Muscle layer of duodenum (tissue), 2 donors: ENCODE measurements around the gene OGT.
"Not testable (repeated sequence)": the region's sequence is repeated elsewhere in the genome, so short reads cannot be mapped to it uniquely, and the experiment has no call there.

Experiments used
- H3K27ac ChIP-seq: one replicate; pipeline ENCODE4 v1.7.0; 2013; ENCODE audit warnings: mild to moderate bottlenecking, low read length
- H3K27me3 ChIP-seq: one replicate; pipeline ENCODE4 v1.7.0; 2013; ENCODE audit warnings: low read depth, mild to moderate bottlenecking, control low read depth, low read length
- H3K36me3 ChIP-seq, 2 donors: one replicate each; pipeline ENCODE4 v1.7.0; 2013; ENCODE audit warnings: low read length in 2 of 2, control low read depth in 1 of 2, mild to moderate bottlenecking in 1 of 2; ENCODE audit not compliant: insufficient read depth in 2 of 2, control insufficient read depth in 1 of 2
- H3K4me1 ChIP-seq, 2 donors: one replicate each; pipeline ENCODE4 v1.7.0; 2013; ENCODE audit warnings: low read length in 2 of 2, mild to moderate bottlenecking in 2 of 2, control low read depth in 1 of 2, moderate library complexity in 1 of 2; ENCODE audit not compliant: insufficient read depth in 2 of 2, control insufficient read depth in 1 of 2
- H3K4me3 ChIP-seq, 2 donors: one replicate each; pipeline ENCODE4 v1.7.0; 2013; ENCODE audit warnings: low read length in 2 of 2, low read depth in 1 of 2, mild to moderate bottlenecking in 1 of 2
- H3K9me3 ChIP-seq, 2 donors: one replicate each; pipeline ENCODE4 v1.7.0; 2013; ENCODE audit warnings: low read length in 2 of 2, control low read depth in 1 of 2, mild to moderate bottlenecking in 1 of 2; ENCODE audit not compliant: control insufficient read depth in 1 of 2
- donor health status: healthy.

OGT gene

DNA sequence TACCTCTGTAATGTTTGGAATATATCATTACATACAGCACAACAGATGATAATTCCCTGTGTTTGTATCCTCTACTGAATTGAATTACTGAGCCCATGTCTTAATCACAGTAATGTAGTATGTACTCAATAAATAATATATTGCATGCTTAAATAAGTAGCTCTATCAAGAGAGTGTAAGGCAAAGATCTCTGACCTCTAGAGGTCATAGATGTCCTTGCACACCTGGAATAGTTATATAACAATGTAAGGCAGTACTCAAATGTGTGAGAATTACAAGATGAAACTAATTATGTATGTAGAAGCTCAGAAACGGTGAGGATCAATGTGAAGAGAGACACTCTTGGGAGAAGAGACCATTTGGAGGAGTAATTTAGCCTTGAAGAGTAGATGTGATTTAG is 31.0 kb downstream of the OGT start:
- H3K4me1 ChIP-seq, result no peaks in the 10 kb centered on the region
- peaks cover 71 to 72% of the 10 kb centered on the region in 2 donors for H3K36me3 ChIP-seq
- no peak overlapping the region for H3K4me3 ChIP-seq
- no peaks in the 10 kb centered on the region for H3K9me3 ChIP-seq
- no peak overlapping the region for H3K27ac ChIP-seq
- H3K27me3 ChIP-seq, result no peaks in the 10 kb centered on the region

DNA sequence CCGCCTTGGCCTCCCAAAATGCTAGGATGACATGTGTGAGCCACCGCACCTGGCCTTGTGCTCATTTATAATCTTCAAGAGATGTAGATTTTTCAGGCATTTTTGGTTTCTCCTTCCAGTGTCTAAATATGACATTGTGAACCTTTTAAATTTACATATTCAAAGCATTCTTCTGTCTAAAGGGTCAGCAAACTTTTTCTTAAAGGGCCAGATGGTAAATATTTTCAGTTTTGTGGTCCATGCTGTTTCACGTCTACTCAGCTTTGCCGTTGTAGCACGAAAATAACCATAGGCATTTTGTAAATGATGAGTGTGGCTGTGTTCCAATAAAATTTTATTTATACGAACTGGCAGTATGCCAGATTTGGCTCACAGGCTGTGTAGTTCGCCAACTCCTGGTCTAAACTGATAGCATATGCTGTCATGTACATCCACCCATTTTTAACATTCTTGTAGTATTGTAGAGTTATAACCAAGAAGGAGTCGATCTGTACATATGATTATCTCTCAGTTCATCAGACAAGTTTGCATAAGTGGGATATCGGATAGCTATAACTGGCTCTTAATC is 32.7 kb downstream of the OGT start:
- Histone ChIP-seq H3K36me3 (peaks cover 59 to 62% of the 10 kb centered on the region in 2 donors), H3K27me3 (no peaks in the 10 kb centered on the region), H3K4me3 (no peak overlapping the region), H3K4me1 (no peaks in the 10 kb centered on the region), H3K9me3 (no peaks in the 10 kb centered on the region), H3K27ac (no peak overlapping the region)

DNA sequence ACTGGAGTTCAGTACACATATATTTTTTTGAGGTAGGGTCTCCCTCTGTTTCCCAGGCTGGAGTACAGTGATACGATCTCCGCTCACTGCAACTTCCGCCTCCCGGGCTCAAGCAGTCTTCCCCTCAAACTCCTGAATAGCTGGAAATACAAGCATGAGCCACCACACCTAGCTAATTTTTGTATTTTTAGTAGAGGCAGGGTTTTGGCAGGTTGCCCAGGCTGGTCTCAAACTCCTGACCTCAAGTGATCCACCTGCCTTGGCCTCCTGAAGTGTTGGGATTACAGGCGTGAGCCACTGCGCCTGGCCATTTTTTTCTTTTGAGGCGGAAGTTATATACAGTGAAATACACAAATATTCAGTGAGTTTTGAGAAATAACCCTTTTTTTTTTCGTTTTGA is 38.5 kb downstream of the OGT start:
- peaks cover 30 to 45% of the 10 kb centered on the region in 2 donors for H3K36me3 ChIP-seq
- not testable (repeated sequence) for H3K4me3 ChIP-seq, H3K4me1 ChIP-seq, H3K9me3 ChIP-seq, H3K27ac ChIP-seq, H3K27me3 ChIP-seq

DNA sequence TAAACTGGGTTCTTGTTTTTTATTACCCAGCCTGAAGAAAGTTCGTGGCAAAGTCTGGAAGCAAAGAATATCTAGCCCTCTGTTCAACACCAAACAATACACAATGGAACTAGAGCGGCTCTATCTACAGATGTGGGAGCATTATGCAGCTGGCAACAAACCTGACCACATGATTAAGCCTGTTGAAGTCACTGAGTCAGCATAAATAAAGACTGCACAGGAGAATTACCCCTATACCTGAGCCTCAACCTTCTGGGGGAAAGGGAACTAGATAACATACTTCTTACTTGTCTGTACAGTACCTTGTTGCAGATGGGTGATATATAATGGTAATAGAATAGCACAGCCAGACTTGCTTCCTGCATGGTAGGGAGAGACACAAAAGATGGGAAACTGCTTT is 40.7 kb downstream of the OGT start:
- Histone ChIP-seq H3K9me3 (no peaks in the 10 kb centered on the region), H3K27me3 (no peaks in the 10 kb centered on the region), H3K27ac (no peak overlapping the region), H3K4me1 (no peaks in the 10 kb centered on the region), H3K36me3 (peaks cover 14 to 29% of the 10 kb centered on the region in 2 donors), H3K4me3 (no peak overlapping the region)

DNA sequence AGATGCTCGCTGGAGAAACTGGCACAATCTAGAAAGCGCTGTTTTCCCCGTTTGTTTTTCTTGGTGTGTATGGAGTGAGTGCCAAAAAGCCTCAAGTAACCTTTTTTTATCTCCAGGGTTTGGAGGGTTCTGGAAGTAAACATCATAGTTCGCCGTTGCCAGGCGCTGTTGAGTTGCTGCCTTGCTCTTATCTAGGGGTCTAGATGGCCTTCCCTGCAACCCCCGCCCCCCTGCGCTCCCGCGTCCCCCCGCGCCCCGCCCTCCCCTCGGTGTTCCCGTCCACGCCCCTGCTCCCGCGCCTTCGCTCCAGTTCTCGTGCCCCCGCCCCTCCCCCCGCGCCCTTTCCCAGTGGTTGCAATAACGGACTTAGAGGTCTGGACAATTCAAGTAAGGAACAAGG is 44.8 kb downstream of the OGT start:
- Histone ChIP-seq H3K4me3 (no peak overlapping the region), H3K27ac (no peak overlapping the region), H3K4me1 (no peaks in the 10 kb centered on the region), H3K36me3 (peaks cover 10 to 26% of the 10 kb centered on the region in 2 donors), H3K27me3 (no peaks in the 10 kb centered on the region), H3K9me3 (no peaks in the 10 kb centered on the region)

DNA sequence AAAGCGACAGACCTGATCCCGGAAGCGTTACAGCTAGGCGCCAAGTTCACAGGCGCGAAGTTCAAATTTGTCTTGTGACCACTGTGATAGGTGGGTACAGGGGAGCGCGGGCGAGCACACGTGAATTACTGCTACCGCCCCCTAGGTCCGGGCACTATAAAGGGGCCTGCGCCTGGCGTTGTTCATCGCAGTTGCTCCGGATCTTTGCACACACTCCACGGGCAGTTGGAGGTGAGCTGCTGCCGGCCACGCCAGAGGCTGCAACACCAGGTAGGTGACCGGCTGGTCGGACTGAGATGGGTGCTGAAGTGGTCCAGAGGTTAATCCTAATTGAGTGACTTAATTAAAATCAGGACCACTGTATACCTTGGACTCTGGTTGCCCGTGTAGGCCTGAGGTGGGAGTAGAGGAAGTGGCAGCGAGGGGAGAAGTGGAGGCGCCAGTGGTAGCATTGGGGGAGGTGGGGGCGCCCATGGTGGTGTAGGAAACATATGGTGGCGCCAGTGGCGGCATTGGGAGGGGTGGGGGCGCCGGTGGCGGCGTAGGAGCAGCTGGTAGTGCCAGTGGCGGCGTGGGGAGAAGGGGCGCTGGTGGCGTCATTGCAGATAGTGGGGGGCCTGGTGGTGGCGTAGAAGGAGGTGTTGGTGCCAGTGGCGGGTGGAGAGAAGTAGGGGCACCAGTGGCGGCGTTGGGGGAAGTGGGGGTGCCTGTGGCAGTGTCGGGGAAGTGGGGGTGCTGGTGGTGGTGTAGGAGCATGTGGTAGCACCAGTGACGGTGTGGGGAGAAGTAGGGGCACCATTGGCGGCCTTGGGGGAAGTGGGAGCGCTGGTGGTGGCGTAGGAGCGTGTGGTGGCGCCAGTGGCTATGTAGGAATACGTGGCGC is 45.6 kb downstream of the OGT start, which contains the start of gene GCNA:
Gene GCNA (plus strand): TSS at position 185 of the 883 bp plus-strand sequence. CDS start 2,385 bp downstream, outside the sequence.
- H3K4me3 ChIP-seq, result no peak within 1 kb of the TSS

DNA sequence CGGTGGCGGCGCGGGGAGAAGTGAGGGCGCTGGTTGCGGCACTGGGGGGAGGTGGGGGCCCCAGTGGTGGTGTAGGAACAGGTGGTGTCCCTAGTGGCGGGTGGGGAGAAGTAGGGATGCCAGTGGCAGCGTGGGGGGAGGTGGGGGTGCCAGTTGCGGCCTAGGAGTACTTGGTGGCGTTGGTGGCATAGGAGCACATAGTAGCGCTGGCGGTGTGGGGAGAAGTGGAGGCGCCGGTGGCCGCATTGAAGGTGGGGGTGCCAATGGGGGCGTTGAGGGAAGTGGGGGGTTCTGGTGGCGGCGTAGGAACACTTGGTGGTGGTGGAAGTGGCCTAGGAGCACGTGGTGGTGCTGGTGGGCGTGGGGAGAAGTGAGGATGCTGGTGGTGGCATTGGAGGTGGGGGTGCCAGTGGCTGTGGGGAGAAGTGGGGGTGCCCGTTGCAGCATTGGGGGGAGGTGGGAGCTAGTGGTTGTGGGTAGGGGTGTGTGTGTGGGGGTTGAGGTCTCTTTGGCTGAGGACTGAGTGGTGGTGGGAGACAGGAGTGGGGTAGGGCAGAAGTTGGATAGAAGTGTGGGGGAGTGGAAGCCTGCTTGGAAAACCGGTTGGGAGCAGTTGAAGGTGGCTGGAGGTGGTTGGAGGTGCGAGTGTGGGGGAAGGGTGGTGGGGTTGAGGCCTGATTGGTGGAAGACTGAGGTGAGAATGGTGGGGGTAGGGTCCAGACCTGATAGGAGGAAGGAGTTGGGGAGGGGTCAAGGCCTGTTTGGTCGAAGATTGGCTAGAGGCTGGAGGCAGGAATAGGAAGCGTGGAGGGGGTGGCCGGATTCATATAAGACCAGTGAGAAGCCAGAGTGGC is 46.5 kb downstream of the OGT start:
- H3K9me3 ChIP-seq, result no peaks in the 10 kb centered on the region
- no peaks in the 10 kb centered on the region for H3K4me1 ChIP-seq
- H3K27ac ChIP-seq, result no peak overlapping the region
- no peaks in the 10 kb centered on the region for H3K27me3 ChIP-seq
- peaks cover 0 to 11% of the 10 kb centered on the region in 2 donors for H3K36me3 ChIP-seq
- no peak overlapping the region for H3K4me3 ChIP-seq

More for the DNA sequence above, 45.6 kb downstream of the OGT start, which contains the start of gene GCNA:
- Histone ChIP-seq H3K27ac (no peak within 1 kb of the TSS), H3K36me3 (peaks cover 2 to 19% of the 10 kb centered on the region in 2 donors), H3K9me3 (no peaks in the 10 kb centered on the region), H3K27me3 (no peaks in the 10 kb centered on the region), H3K4me1 (no peaks in the 10 kb centered on the region)

DNA sequence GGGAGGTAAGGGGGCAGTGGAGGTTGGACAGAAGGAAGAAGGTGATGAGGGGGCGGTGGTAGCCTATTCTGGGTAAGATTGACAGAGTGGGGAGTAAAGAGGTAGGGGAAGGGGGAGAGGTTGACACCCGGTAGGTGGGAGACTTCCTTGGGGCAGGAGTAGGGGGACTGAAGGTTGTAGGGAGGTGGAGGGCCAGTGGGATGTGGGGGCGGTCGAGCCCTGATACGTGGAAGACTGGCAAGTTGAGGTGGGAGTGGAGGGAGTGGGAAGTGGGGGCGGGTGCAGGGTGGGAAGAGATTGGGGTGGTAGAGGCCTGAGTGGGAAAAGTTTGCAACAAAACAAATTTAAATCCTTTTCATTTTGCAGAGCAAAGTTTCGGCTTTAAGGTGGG is 47.1 kb downstream of the OGT start:
- H3K27me3 ChIP-seq, result no peaks in the 10 kb centered on the region
- peaks cover 0 to 8% of the 10 kb centered on the region in 2 donors for H3K36me3 ChIP-seq
- H3K9me3 ChIP-seq, result no peaks in the 10 kb centered on the region
- H3K4me3 ChIP-seq, result no peak overlapping the region
- no peaks in the 10 kb centered on the region for H3K4me1 ChIP-seq
- H3K27ac ChIP-seq, result no peak overlapping the region

DNA sequence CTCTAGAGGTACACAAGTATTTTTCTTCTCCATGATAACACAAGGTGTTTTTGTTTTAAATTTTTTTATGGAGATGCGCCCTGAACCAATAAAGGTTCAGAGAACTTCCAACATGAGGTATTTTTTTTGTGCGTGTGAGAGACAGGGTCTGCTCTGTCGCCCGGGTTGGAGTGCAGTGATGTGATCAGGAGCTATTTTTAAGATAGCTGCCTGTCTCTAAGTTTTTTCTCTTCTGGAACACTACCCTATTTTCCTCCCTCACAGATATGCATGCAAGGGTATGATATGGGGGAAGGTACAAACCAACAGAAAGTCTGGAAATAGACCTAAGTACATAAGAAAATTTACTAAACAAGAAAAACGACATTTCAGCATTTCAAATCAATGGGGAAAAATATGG is 48.3 kb downstream of the OGT start:
- no peak overlapping the region for H3K27ac ChIP-seq

DNA sequence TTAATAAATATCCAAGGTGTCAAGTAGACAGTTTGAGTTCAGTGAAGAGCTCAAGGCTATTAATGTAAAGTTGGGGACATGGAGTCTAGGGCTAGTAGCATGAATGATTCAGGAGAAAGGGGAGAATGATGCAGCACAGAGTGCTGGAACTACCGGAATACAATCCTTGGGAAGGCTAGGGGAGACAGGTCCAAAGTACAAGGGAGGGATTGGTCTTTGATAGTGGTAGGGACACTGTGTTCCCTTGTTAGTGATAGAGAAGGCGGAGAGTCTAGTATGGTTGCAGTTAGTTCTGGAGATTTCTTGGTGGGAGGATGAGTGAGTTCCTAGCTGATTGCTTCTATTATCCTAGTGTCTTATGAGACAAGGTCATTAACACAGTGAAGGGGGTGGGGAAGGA is 54.0 kb downstream of the OGT start:
- Histone ChIP-seq H3K27me3 (no peaks in the 10 kb centered on the region), H3K27ac (no peak overlapping the region), H3K9me3 (no peaks in the 10 kb centered on the region), H3K4me1 (no peaks in the 10 kb centered on the region), H3K36me3 (no peaks in the 10 kb centered on the region), H3K4me3 (no peak overlapping the region)

More for the DNA sequence above, 48.3 kb downstream of the OGT start:
- Histone ChIP-seq H3K36me3 (peaks cover 0 to 2% of the 10 kb centered on the region in 2 donors), H3K4me1 (no peaks in the 10 kb centered on the region), H3K4me3 (no peak overlapping the region), H3K27me3 (no peaks in the 10 kb centered on the region), H3K9me3 (no peaks in the 10 kb centered on the region)

DNA sequence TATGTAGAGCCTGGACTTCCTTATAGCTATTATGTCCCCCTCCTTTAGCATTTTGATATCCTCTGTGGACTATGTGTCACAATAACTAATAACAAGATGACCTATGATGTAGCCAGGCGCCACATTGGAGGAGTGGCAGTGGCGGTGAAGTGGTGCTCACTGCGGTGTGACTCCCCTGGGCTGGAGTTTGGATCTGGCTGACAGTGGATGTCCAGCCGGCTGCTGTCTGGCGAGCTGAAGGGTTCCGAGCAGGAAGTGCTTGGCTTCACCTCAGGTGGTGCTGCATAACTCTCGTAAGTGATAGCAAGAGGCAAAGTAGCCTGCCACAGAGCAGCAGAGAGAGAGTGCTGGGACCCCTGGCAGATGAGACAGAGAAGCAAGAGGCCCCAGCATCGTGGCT is 60.3 kb downstream of the OGT start:
- not testable (repeated sequence) for H3K27ac ChIP-seq, H3K9me3 ChIP-seq, H3K27me3 ChIP-seq, H3K4me3 ChIP-seq, H3K36me3 ChIP-seq, H3K4me1 ChIP-seq
